Keratinocyte (primary cell): Measurements from ENCODE around the gene GSDMA. TPM values are rescaled to one million over a fixed set of nuclear protein-coding genes. Genes with fewer than 3 reads are reported as not detected.
A peak's percentile ranks its signal among the peaks of the same experiment; 100 is the strongest.

Experiments used
- DNase-seq: peaks from one replicate; pipeline ENCODE4 v3.0.0-alpha.2; 2011; ENCODE audit warnings: low read depth, missing footprints, low spot score
- FAIRE-seq: peaks from 2 replicates; lab custom pipeline; 2011; peaks lifted over from hg19 to GRCh38; lab: Jason Lieb, UNC
- H2AFZ ChIP-seq: 2 replicates; pipeline ENCODE4 v1.6.0; 2012; ENCODE audit warnings: low read length, control low read depth, inconsistent platforms; ENCODE audit not compliant: control insufficient read depth
- H3K27ac ChIP-seq: 2 replicates; pipeline ENCODE4 v1.5.1; 2011; ENCODE audit warnings: low read length; ENCODE audit not compliant: control insufficient read depth, insufficient read depth
- H3K27me3 ChIP-seq: 3 replicates; pipeline ENCODE4 v1.6.0; 2011; ENCODE audit warnings: low read length; ENCODE audit not compliant: control insufficient read depth, insufficient read depth; ENCODE audit errors: extremely low read depth
- H3K36me3 ChIP-seq, 2 experiments: 2 replicates in 1 of 2; 3 replicates in 1 of 2; pipeline ENCODE4 v1.5.1; 2011; ENCODE audit warnings: low read length in 2 of 2, mild to moderate bottlenecking in 1 of 2; ENCODE audit not compliant: control insufficient read depth in 2 of 2, insufficient read depth in 2 of 2; ENCODE audit errors: extremely low read depth in 1 of 2
- H3K4me1 ChIP-seq: 3 replicates; pipeline ENCODE4 v1.5.1; 2011; ENCODE audit warnings: low read length; ENCODE audit not compliant: control insufficient read depth, insufficient read depth; ENCODE audit errors: extremely low read depth
- H3K4me2 ChIP-seq: 3 replicates; pipeline ENCODE4 v1.6.0; 2011; ENCODE audit warnings: low read depth, low read length; ENCODE audit not compliant: control insufficient read depth, insufficient read depth; ENCODE audit errors: extremely low read depth
- H3K4me3 ChIP-seq, 3 experiments: fragments of 200-600 bp in 1 of 3; sonication (generic) in 1 of 3; 2 replicates in 2 of 3; 3 replicates in 1 of 3; pipeline ENCODE4 v1.5.1; 2011 to 2016; ENCODE audit warnings: low read length in 3 of 3, mild to moderate bottlenecking in 3 of 3, control low read depth in 2 of 3, inconsistent platforms in 1 of 3, low read depth in 1 of 3, mixed read lengths in 1 of 3, mixed run types in 1 of 3, moderate library complexity in 1 of 3; ENCODE audit not compliant: control insufficient read depth in 2 of 3, insufficient read depth in 2 of 3; ENCODE audit errors: extremely low read depth in 1 of 3
- H3K79me2 ChIP-seq: 2 replicates; pipeline ENCODE4 v1.6.0; 2012; ENCODE audit warnings: low read length; ENCODE audit not compliant: control insufficient read depth, insufficient read depth
- H3K9ac ChIP-seq: 3 replicates; pipeline ENCODE4 v1.6.0; 2011; ENCODE audit warnings: low read length; ENCODE audit not compliant: control insufficient read depth, insufficient read depth; ENCODE audit errors: extremely low read depth
- H3K9me1 ChIP-seq: 3 replicates; pipeline ENCODE4 v1.6.0; 2011; ENCODE audit warnings: low read length; ENCODE audit not compliant: control insufficient read depth, insufficient read depth; ENCODE audit errors: extremely low read depth
- H3K9me3 ChIP-seq: 2 replicates; pipeline ENCODE4 v1.5.1; 2012; ENCODE audit warnings: low read depth, low read length; ENCODE audit not compliant: control insufficient read depth
- H4K20me1 ChIP-seq: 3 replicates; pipeline ENCODE4 v1.6.0; 2011; ENCODE audit warnings: low read length; ENCODE audit not compliant: control insufficient read depth, insufficient read depth; ENCODE audit errors: extremely low read depth
- CTCF ChIP-seq, 3 experiments: IDR thresholded peaks in 1 of 3; conservative IDR thresholded peaks in 1 of 3; optimal IDR thresholded peaks in 1 of 3; 2 replicates in 2 of 3; 3 replicates in 1 of 3; pipeline versions ENCODE3 to v1.5.1; 2011; ENCODE audit warnings: low read length in 3 of 3, mild to moderate bottlenecking in 3 of 3, moderate library complexity in 2 of 3, control low read depth in 1 of 3, inconsistent platforms in 1 of 3; ENCODE audit not compliant: insufficient read depth in 2 of 3; ENCODE audit errors: extremely low read depth in 1 of 3
- EZH2 ChIP-seq: IDR thresholded peaks from one replicate; pipeline ENCODE4 v1.6.1; 2012; ENCODE audit warnings: inconsistent platforms, mild to moderate bottlenecking, low read length, moderate library complexity
- dilution Hi-C: fragments of 300-500 bp; cut with MboI; formaldehyde crosslinking; loops from one replicate; pipeline ENCODE4 v1.7.0; 2020; ENCODE audit warnings: low sequenced_read_pairs; ENCODE audit not compliant: extremely low pct_ligation_motif_present
- polyA plus RNA-seq, 5 experiments: library from polyadenylated mRNA; depleted of rRNA in 3 of 5; stranded (reverse) in 3 of 5; stranded (forward) in 1 of 5; unstranded in 1 of 5; fragments of >200 nt; gene quantifications; 1 replicate in 1 of 5; 2 replicates in 3 of 5; 3 replicates in 1 of 5; pipeline versions ENCODE4 v1.2.1 to v1.2.3, GENCODE V29; 2011 to 2012; ENCODE audit warnings: missing spikeins in 2 of 5, low read depth in 1 of 5, low replicate concordance in 1 of 5

GSDMA gene
- polyA plus RNA-seq, 1 donor (not counting 4 experiments of a cell fraction or from before 2014, with no cell fraction given) = 5.0 TPM

- peak overlapping the region; percentile 8 for H3K9ac ChIP-seq
- no peak for FAIRE-seq
- peak overlapping the region in 2 of 3 experiments; percentile 29 to 32 for H3K4me3 ChIP-seq
- no peaks in the 10 kb centered on the region for H3K9me3 ChIP-seq
- peaks cover 5% of the 10 kb centered on the region for H3K27me3 ChIP-seq
- H3K27ac ChIP-seq = no peak overlapping the region
- H3K9me1 ChIP-seq = no peaks in the 10 kb centered on the region
- H3K4me1 ChIP-seq = peaks cover 4% of the 10 kb centered on the region
- dilution Hi-C loops = no loop called here
- H4K20me1 ChIP-seq = no peaks in the 10 kb centered on the region
- H3K79me2 ChIP-seq = no peaks in the 10 kb centered on the region
- no peak for DNase-seq
- peak overlapping the region; percentile 69 for H3K4me2 ChIP-seq
- H2AFZ ChIP-seq = peak overlapping the region; percentile 87
- no peaks in the 10 kb centered on the region for H3K36me3 ChIP-seq
- TF ChIP-seq CTCF (optimal IDR thresholded peaks at IDR 0.05 in 1 of 3, IDR thresholded peaks at IDR 0.05 in 1 of 3, conservative IDR thresholded peaks at IDR 0.05 in 1 of 3; ENCODE audit: extremely low read depth in 1 of 3, insufficient read depth in 2 of 3, low read length in 3 of 3) = no peak
- TF ChIP-seq EZH2 = no peak
These were observed 9.3 kb upstream of the GSDMA start for GRCh38 chr17:39953471-39953888.

DNA sequence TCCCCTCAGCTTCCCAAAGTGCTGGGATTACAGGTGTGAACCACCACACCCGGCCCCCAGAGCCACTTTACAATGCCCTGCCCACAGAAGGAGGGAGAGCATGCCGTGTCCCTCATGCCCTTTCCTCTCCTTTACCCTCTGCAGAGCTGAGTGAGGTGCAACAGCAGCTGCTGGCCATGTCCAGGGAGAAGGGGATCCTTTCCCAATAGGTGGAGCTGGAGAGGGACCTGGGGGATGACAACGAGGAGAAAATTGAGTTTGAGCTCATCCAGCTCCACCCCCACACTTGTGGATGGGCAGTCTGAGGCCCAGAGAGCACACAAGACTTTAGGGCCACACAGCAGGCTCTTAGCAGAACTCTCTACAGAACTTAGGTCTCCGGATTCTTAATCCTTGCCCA, 7.9 kb upstream of the GSDMA start:
- FAIRE-seq (no peak), DNase-seq (no peak)
- Histone ChIP-seq H3K9me1 (no peaks in the 10 kb centered on the region), H3K36me3 (no peaks in the 10 kb centered on the region), H3K4me1 (peaks cover 10% of the 10 kb centered on the region), H3K4me2 (no peak overlapping the region), H3K79me2 (no peaks in the 10 kb centered on the region), H4K20me1 (no peaks in the 10 kb centered on the region), H2AFZ (no peak overlapping the region), H3K9ac (no peak overlapping the region), H3K4me3 (no peak overlapping the region), H3K27me3 (peaks cover 5% of the 10 kb centered on the region), H3K27ac (no peak overlapping the region), H3K9me3 (no peaks in the 10 kb centered on the region)
- dilution Hi-C loops = no loop called here
- TF ChIP-seq EZH2 = no peak

GRCh38 chr17:39955726-39956225, 7.0 kb upstream of the GSDMA start:
- Histone ChIP-seq H3K9me3 (no peaks in the 10 kb centered on the region), H3K79me2 (no peaks in the 10 kb centered on the region), H4K20me1 (no peaks in the 10 kb centered on the region), H3K27me3 (peaks cover 5% of the 10 kb centered on the region), H3K4me1 (peaks cover 10% of the 10 kb centered on the region), H3K9ac (no peak overlapping the region), H2AFZ (no peak overlapping the region), H3K9me1 (no peaks in the 10 kb centered on the region), H3K4me3 (no peak overlapping the region), H3K36me3 (no peaks in the 10 kb centered on the region), H3K4me2 (no peak overlapping the region), H3K27ac (no peak overlapping the region)
- no peak for FAIRE-seq
- TF ChIP-seq EZH2 (no peak), CTCF (optimal IDR thresholded peaks at IDR 0.05 in 1 of 3, IDR thresholded peaks at IDR 0.05 in 1 of 3, conservative IDR thresholded peaks at IDR 0.05 in 1 of 3; ENCODE audit: extremely low read depth in 1 of 3, insufficient read depth in 2 of 3, low read length in 3 of 3) (no peak)
- dilution Hi-C loops = no loop called here
- DNase-seq = no peak
